Stimulated activated CD8-positive, alpha-beta memory T cell treated with anti-CD3 and anti-CD28 coated beads, Interleukin-7, amount 100 ng/mL, for 48 hours (primary cell): ENCODE data around the gene NHEJ1.

ENCODE experiments used
- DNase-seq, 2 donors: peaks; one replicate each; pipeline ENCODE4 v3.0.0-alpha.2; 2020; ENCODE audit warnings: low read depth in 1 of 2; ENCODE audit errors: extremely low read depth in 1 of 2

NHEJ1 gene

GRCh38 chr2:219125225-219125885, 35.3 kb downstream of the NHEJ1 start:
- peak in 1 of 2 donors; percentile 28 for DNase-seq

GRCh38 chr2:219124381-219125110, 36.1 kb downstream of the NHEJ1 start:
- no peak for DNase-seq

GRCh38 chr2:219123356-219124135, 37.1 kb downstream of the NHEJ1 start:
- DNase-seq, result no peak

- DNase-seq, result no peak
These were observed 38.2 kb downstream of the NHEJ1 start for GRCh38 chr2:219122202-219122980.

- DNase-seq, result no peak
These were observed 40.5 kb downstream of the NHEJ1 start for GRCh38 chr2:219120082-219120481.

- DNase-seq, result peak in 1 of 2 donors; percentile 44
These were observed 41.1 kb downstream of the NHEJ1 start for GRCh38 chr2:219119422-219120043.

- DNase-seq, result no peak
These were observed 42.1 kb downstream of the NHEJ1 start for GRCh38 chr2:219118504-219118903.

- no peak for DNase-seq
These were observed 43.6 kb downstream of the NHEJ1 start for GRCh38 chr2:219116776-219117646.

GRCh38 chr2:219112651-219113338, 47.8 kb downstream of the NHEJ1 start:
- DNase-seq, result no peak

- DNase-seq, result no peak
These were observed 48.6 kb downstream of the NHEJ1 start for GRCh38 chr2:219112062-219112406.

GRCh38 chr2:219111375-219112061, 49.1 kb downstream of the NHEJ1 start:
- DNase-seq, result no peak

GRCh38 chr2:219109471-219109870, 51.1 kb downstream of the NHEJ1 start:
- DNase-seq, result peak; percentile 19 to 57

GRCh38 chr2:219107758-219108157, 52.9 kb downstream of the NHEJ1 start:
- no peak for DNase-seq

- no peak for DNase-seq
These were observed 54.4 kb downstream of the NHEJ1 start for GRCh38 chr2:219106251-219106650.

GRCh38 chr2:219104107-219105035, 56.2 kb downstream of the NHEJ1 start:
- no peak for DNase-seq

- no peak for DNase-seq
These were observed 61.3 kb downstream of the NHEJ1 start for GRCh38 chr2:219099329-219099728.

GRCh38 chr2:219095406-219095935, 65.1 kb downstream of the NHEJ1 start:
- no peak for DNase-seq
